Neural cell (in vitro differentiated cells): ENCODE data around the gene TMEM135. TPM values are rescaled to one million over a fixed set of nuclear protein-coding genes. Genes with fewer than 3 reads are reported as not detected.

Source experiments
- H2AFZ ChIP-seq: fragments of 200-600, 300-800 bp; sonication (generic), shearing (Covaris generic); 2 replicates; pipeline ENCODE4 v1.6.0; 2014; ENCODE audit warnings: low read depth, mild to moderate bottlenecking, antibody characterized with exemption, low read length, moderate library complexity
- H3F3A ChIP-seq: fragments of 200-600 bp; shearing (Covaris generic); 2 replicates; pipeline ENCODE4 v1.6.1; 2016; ENCODE audit warnings: mild to moderate bottlenecking, moderate library complexity, mixed read lengths, antibody characterized with exemption, low read length; ENCODE audit not compliant: insufficient read depth, poor library complexity, severe bottlenecking
- H3K27ac ChIP-seq: fragments of 200-600, 300-800 bp; sonication (generic), shearing (Covaris generic); 2 replicates; pipeline ENCODE4 v1.5.1; 2014; ENCODE audit warnings: mild to moderate bottlenecking, low read length, moderate library complexity
- H3K27me3 ChIP-seq: fragments of 300-800, 200-600 bp; sonication (generic), shearing (Covaris generic); 2 replicates; pipeline ENCODE4 v1.6.0; 2014; ENCODE audit warnings: mild to moderate bottlenecking, low read depth, low read length, moderate library complexity; ENCODE audit not compliant: insufficient read depth
- H3K36me3 ChIP-seq: fragments of 300-800, 200-600 bp; sonication (generic), shearing (Covaris generic); 2 replicates; pipeline ENCODE4 v1.5.1; 2014; ENCODE audit warnings: mild to moderate bottlenecking, antibody characterized with exemption, low read length, moderate library complexity; ENCODE audit not compliant: insufficient read depth
- H3K4me2 ChIP-seq: fragments of 300-800, 200-600 bp; sonication (generic), shearing (Covaris generic); 2 replicates; pipeline ENCODE4 v1.6.0; 2014; ENCODE audit warnings: mild to moderate bottlenecking, low read length
- H3K4me3 ChIP-seq: fragments of 300-800, 200-600 bp; sonication (generic), shearing (Covaris generic); 2 replicates; pipeline ENCODE4 v1.5.1; 2014; ENCODE audit warnings: mild to moderate bottlenecking, low read length, moderate library complexity
- H3K79me2 ChIP-seq: fragments of 200-600 bp; shearing (Covaris generic); replicated peaks from 2 replicates; pipeline ENCODE4 v1.6.0; 2014; ENCODE audit warnings: mild to moderate bottlenecking, low read length, moderate library complexity; ENCODE audit not compliant: insufficient read depth
- H3K9ac ChIP-seq: fragments of 300-800, 200-600 bp; sonication (generic), shearing (Covaris generic); 2 replicates; pipeline ENCODE4 v1.6.1; 2016; ENCODE audit warnings: mild to moderate bottlenecking, low read length, mixed read lengths
- H3K9me2 ChIP-seq: fragments of 200-600 bp; shearing (Covaris generic); 2 replicates; pipeline ENCODE4 v1.6.1; 2016; ENCODE audit warnings: mild to moderate bottlenecking, low read length, mixed read lengths; ENCODE audit not compliant: insufficient read depth
- H3K9me3 ChIP-seq: fragments of 200-600, 300-800 bp; sonication (generic), shearing (Covaris generic); 2 replicates; pipeline ENCODE4 v1.6.1; 2016; ENCODE audit warnings: mild to moderate bottlenecking, mixed run types, low read length, moderate library complexity, mixed read lengths
- H4K20me1 ChIP-seq: fragments of 200-600 bp; shearing (Covaris generic); 2 replicates; pipeline ENCODE4 v1.6.1; 2016; ENCODE audit warnings: mild to moderate bottlenecking, mixed run types; ENCODE audit not compliant: insufficient read depth
- CTCF ChIP-seq: fragments of 450-650 bp; IDR thresholded peaks from 2 replicates; pipeline ENCODE4 v1.5.1; 2014; ENCODE audit warnings: antibody characterized with exemption, mild to moderate bottlenecking, moderate library complexity; ENCODE audit not compliant: poor library complexity, severe bottlenecking
- EP300 ChIP-seq: fragments of 450-650 bp; conservative IDR thresholded peaks from 2 replicates; pipeline ENCODE4 v1.6.1; 2014; ENCODE audit warnings: antibody characterized with exemption, mild to moderate bottlenecking, moderate library complexity; ENCODE audit not compliant: poor library complexity, severe bottlenecking
- EZH2 ChIP-seq: fragments of 200-600, 300-800 bp; shearing (Covaris generic), sonication (generic); IDR thresholded peaks from 2 replicates; pipeline ENCODE4 v1.6.1; 2014; ENCODE audit warnings: antibody characterized with exemption, low read length, borderline replicate concordance, mild to moderate bottlenecking; ENCODE audit not compliant: insufficient read depth, poor library complexity, severe bottlenecking
- MXI1 ChIP-seq: fragments of 450-650 bp; conservative IDR thresholded peaks from 2 replicates; pipeline ENCODE4 v1.6.1; 2014; ENCODE audit warnings: antibody characterized with exemption, mild to moderate bottlenecking; ENCODE audit not compliant: poor library complexity, severe bottlenecking
- POLR2AphosphoS5 ChIP-seq: IDR thresholded peaks from 2 replicates; pipeline ENCODE4 v1.6.1; 2012
- RAD21 ChIP-seq: fragments of 450-650 bp; conservative IDR thresholded peaks from 2 replicates; pipeline ENCODE4 v1.6.1; 2014; ENCODE audit warnings: antibody characterized with exemption, mild to moderate bottlenecking, moderate library complexity
- SMC3 ChIP-seq: fragments of 450-650 bp; conservative IDR thresholded peaks from 2 replicates; pipeline ENCODE4 v1.6.1; 2014; ENCODE audit warnings: antibody characterized with exemption, mild to moderate bottlenecking, moderate library complexity; ENCODE audit not compliant: poor library complexity
- TAF1 ChIP-seq: IDR thresholded peaks from 2 replicates; pipeline ENCODE4 v1.6.1; 2012; ENCODE audit warnings: low read depth
- polyA plus RNA-seq: library from polyadenylated mRNA; depleted of rRNA; stranded (reverse); fragments of >200 nt; gene quantifications from 2 replicates; pipeline ENCODE4 v1.2.3, GENCODE V29; 2014
- TF ChIP-seq, protein P1 (sequence below): IDR thresholded peaks from 2 replicates; pipeline ENCODE4 v1.6.1; 2012; ENCODE audit warnings: borderline replicate concordance

The TMEM135 gene
- polyA plus RNA-seq, 1 donor from 2014 or later, result 15.6 TPM

DNA sequence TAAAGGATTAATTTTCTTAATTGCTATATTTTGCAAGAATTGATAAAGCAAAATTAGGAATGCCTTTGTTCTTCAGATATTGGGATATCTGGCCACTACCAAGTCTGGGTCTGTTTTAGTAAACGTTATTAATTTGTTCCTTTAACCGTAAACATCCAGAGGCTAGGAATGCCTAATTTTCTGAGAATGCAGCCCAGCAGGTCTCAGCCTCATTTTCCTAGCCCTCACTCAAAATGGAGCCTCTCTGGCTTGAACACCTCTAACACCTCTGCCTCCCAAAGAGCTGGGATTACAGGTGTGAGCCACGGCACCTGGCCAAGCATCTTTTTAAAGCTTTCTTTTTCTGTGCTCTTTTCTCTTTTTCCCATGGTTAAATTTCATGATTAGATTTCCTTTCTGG lies 18.4 kb downstream of the TMEM135 start:
- no peaks in the 10 kb centered on the region for H3K27me3 ChIP-seq
- H3K4me2 ChIP-seq, result no peak overlapping the region
- H3K36me3 ChIP-seq, result no peaks in the 10 kb centered on the region
- H3K9me3 ChIP-seq, result no peaks in the 10 kb centered on the region
- no peaks in the 10 kb centered on the region for H3F3A ChIP-seq
- H2AFZ ChIP-seq, result no peak overlapping the region
- no peaks in the 10 kb centered on the region for H3K79me2 ChIP-seq
- H3K4me3 ChIP-seq, result no peak overlapping the region
- TF ChIP-seq EZH2, result no peak
- no peak for TF ChIP-seq POLR2AphosphoS5
- TF ChIP-seq CTCF, result no peak
- TF ChIP-seq SMC3, result no peak
- TF ChIP-seq EP300, result no peak
- TF ChIP-seq, protein P1, sequence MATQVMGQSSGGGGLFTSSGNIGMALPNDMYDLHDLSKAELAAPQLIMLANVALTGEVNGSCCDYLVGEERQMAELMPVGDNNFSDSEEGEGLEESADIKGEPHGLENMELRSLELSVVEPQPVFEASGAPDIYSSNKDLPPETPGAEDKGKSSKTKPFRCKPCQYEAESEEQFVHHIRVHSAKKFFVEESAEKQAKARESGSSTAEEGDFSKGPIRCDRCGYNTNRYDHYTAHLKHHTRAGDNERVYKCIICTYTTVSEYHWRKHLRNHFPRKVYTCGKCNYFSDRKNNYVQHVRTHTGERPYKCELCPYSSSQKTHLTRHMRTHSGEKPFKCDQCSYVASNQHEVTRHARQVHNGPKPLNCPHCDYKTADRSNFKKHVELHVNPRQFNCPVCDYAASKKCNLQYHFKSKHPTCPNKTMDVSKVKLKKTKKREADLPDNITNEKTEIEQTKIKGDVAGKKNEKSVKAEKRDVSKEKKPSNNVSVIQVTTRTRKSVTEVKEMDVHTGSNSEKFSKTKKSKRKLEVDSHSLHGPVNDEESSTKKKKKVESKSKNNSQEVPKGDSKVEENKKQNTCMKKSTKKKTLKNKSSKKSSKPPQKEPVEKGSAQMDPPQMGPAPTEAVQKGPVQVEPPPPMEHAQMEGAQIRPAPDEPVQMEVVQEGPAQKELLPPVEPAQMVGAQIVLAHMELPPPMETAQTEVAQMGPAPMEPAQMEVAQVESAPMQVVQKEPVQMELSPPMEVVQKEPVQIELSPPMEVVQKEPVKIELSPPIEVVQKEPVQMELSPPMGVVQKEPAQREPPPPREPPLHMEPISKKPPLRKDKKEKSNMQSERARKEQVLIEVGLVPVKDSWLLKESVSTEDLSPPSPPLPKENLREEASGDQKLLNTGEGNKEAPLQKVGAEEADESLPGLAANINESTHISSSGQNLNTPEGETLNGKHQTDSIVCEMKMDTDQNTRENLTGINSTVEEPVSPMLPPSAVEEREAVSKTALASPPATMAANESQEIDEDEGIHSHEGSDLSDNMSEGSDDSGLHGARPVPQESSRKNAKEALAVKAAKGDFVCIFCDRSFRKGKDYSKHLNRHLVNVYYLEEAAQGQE, result no peak
- no peak for TF ChIP-seq TAF1
- no peak for TF ChIP-seq MXI1
- TF ChIP-seq RAD21, result no peak
- no peak overlapping the region for H3K27ac ChIP-seq
- no peaks in the 10 kb centered on the region for H4K20me1 ChIP-seq
- H3K9ac ChIP-seq, result no peak overlapping the region
- no peaks in the 10 kb centered on the region for H3K9me2 ChIP-seq

DNA sequence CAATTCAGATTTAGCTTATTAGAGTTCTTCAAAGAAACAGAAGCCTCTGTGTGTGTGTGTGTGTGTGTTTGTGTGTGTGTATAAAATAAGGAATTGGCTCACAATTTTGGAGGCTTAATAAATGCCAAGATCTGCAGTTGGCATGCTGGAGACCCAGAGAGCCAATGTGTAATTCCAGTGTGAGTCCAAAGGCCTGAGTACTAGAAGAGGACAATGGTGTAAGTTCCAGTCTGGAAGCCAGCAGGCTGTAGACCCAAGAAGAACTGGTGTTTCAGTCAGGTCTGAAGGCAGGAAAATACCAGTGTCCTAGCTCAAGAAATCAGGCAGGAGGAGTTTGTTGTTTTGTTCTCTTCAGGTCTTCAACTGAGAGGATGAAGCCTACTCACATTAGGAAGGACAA lies 20.0 kb downstream of the TMEM135 start:
- no peak for TF ChIP-seq CTCF
- no peak for TF ChIP-seq MXI1
- no peak for TF ChIP-seq RAD21
- no peak for TF ChIP-seq SMC3
- TF ChIP-seq, protein P1, result no peak
- no peak for TF ChIP-seq POLR2AphosphoS5
- no peak for TF ChIP-seq TAF1
- no peak for TF ChIP-seq EP300
- no peak for TF ChIP-seq EZH2
- Histone ChIP-seq H4K20me1 (no peaks in the 10 kb centered on the region), H3K4me2 (no peak overlapping the region), H3K27me3 (no peaks in the 10 kb centered on the region), H3K27ac (no peak overlapping the region), H2AFZ (no peak overlapping the region), H3K9me2 (no peaks in the 10 kb centered on the region), H3F3A (no peaks in the 10 kb centered on the region), H3K9me3 (no peaks in the 10 kb centered on the region), H3K79me2 (no peaks in the 10 kb centered on the region), H3K36me3 (no peaks in the 10 kb centered on the region), H3K9ac (no peak overlapping the region), H3K4me3 (no peak overlapping the region)
